Peyer's patch (tissue), 4 donors: ENCODE measurements around the gene RXRA.

Experiments
- POLR2A ChIP-seq, 2 donors: fragments of 450-650 bp; IDR thresholded peaks; one replicate each; pipeline ENCODE4 v1.5.1; 2017; ENCODE audit warnings: antibody characterized with exemption in 2 of 2, mild to moderate bottlenecking in 2 of 2, moderate library complexity in 2 of 2
- TF ChIP-seq, protein P1 (sequence below), 6 experiments: fragments of 450-650 bp in 4 of 6; fragments of 200-600 bp in 2 of 6; sonication (generic) in 1 of 6; IDR thresholded peaks; one replicate each; pipeline ENCODE4 v1.5.1; 2017 to 2019; ENCODE audit warnings: antibody characterized with exemption in 6 of 6, mild to moderate bottlenecking in 3 of 6, moderate library complexity in 1 of 6

DNA sequence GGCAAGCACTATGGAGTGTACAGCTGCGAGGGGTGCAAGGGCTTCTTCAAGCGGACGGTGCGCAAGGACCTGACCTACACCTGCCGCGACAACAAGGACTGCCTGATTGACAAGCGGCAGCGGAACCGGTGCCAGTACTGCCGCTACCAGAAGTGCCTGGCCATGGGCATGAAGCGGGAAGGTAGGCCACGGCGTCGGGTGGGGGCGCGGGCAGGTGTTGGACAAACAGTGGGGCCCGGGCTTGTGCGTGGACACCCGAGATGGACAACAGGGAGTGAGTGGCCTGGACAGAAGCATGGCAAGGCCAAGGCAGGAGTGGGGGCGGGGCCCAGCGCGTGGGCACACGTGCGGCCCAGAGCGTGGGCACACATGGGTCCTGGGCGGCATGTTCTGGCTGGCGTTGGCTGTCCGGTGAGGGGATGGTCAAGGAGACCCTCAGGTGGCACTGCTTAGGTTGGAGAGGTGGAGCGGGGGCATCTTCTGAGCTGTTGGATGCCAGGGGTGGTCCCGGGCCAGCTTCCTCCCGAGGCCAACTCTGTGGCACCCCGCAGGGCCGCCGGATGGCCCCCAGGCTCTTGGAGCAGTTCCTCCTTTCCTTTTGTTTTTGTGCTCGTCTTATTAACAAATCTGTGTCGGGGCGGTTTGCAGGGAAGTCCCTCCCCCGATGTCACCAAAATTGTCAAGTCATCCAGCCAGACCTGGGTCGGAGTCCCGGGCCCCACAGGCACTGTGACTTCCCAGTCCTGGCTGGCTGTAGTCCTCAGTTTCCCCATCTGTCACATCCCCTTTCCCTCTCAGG is 82.9 kb downstream of the RXRA start:
- TF ChIP-seq POLR2A (IDR thresholded peaks at IDR 0.05): no peak
- TF ChIP-seq, protein P1, sequence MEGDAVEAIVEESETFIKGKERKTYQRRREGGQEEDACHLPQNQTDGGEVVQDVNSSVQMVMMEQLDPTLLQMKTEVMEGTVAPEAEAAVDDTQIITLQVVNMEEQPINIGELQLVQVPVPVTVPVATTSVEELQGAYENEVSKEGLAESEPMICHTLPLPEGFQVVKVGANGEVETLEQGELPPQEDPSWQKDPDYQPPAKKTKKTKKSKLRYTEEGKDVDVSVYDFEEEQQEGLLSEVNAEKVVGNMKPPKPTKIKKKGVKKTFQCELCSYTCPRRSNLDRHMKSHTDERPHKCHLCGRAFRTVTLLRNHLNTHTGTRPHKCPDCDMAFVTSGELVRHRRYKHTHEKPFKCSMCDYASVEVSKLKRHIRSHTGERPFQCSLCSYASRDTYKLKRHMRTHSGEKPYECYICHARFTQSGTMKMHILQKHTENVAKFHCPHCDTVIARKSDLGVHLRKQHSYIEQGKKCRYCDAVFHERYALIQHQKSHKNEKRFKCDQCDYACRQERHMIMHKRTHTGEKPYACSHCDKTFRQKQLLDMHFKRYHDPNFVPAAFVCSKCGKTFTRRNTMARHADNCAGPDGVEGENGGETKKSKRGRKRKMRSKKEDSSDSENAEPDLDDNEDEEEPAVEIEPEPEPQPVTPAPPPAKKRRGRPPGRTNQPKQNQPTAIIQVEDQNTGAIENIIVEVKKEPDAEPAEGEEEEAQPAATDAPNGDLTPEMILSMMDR (IDR thresholded peaks at IDR 0.05): no peak
